ENCODE measurements around the gene SNX20. TPM values are rescaled to one million over a fixed set of nuclear protein-coding genes. Genes with fewer than 3 reads are reported as not detected.

Gene SNX20
- total and polyA plus RNA-seq, 10 of the 15 experiments (the other 5 are each of a cell fraction or from before 2014, with no cell fraction given), result 4.6 to 30.8 (median 21.9) TPM

DNA sequence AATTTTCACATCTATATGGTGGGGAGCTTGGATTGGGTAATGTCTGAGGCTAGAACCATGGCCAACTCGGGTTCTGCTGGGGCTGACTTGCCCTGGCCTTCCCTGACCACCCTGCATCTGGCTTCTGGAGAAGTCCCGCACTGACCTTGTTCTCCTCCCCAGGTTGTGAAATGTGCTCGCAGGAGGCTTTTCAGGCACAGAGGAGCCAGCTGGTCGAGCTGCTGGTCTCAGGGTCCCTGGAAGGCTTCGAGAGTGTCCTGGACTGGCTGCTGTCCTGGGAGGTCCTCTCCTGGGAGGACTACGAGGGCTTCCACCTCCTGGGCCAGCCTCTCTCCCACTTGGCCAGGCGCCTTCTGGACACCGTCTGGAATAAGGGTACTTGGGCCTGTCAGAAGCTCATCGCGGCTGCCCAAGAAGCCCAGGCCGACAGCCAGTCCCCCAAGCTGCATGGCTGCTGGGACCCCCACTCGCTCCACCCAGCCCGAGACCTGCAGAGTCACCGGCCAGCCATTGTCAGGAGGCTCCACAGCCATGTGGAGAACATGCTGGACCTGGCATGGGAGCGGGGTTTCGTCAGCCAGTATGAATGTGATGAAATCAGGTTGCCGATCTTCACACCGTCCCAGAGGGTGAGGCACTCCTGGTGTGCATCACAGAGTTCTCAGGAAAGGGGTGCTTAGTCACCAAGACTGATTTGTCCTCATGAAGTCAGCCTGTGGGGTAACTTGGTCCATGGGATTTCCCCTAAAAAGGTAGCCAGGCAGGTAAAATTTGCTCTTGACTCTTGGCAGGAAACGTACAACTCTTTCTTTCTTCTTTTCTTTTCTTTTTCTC lies 18.4 kb upstream of the SNX20 start:
- Histone ChIP-seq H3K27ac (ENCODE audit: control insufficient read depth, insufficient read depth) (peak overlapping the region; percentile 67), H3K4me2 (ENCODE audit: control insufficient read depth, insufficient read depth) (peak overlapping the region; percentile 65), H2AFZ (ENCODE audit: control insufficient read depth, low read depth, low read length) (no peak overlapping the region), H4K20me1 (ENCODE audit: control insufficient read depth, insufficient read depth) (no peaks in the 10 kb centered on the region), H3K27me3 (replicated peaks in 1 of 2; ENCODE audit: control insufficient read depth in 2 of 2, insufficient read depth in 2 of 2, low read length in 1 of 2) (no peaks in the 10 kb centered on the region), H3K9me3 (replicated peaks; ENCODE audit: control insufficient read depth, insufficient read depth, low read length) (peaks cover 8% of the 10 kb centered on the region), H3K9ac (ENCODE audit: control insufficient read depth, insufficient read depth, low read length) (no peak overlapping the region), H3K36me3 (ENCODE audit: control insufficient read depth in 2 of 2, insufficient read depth in 2 of 2, low read length in 1 of 2) (peaks cover 0 to 3% of the 10 kb centered on the region in 2 experiments; a peak in 2 of 4 replicates), H3K4me3 (no peak overlapping the region), H3K4me1 (ENCODE audit: control insufficient read depth, insufficient read depth, low read length) (peaks cover 49% of the 10 kb centered on the region), H3K79me2 (ENCODE audit: control insufficient read depth, insufficient read depth, low read length) (peaks cover 54% of the 10 kb centered on the region)
- DNase-seq (ENCODE audit: low read depth, low spot score) (no peak), FAIRE-seq (peak; percentile 77), ATAC-seq (no peak)
- 76% methylated on average over 19 of the region's 19 CpGs for WGBS (ENCODE audit: insufficient coverage, insufficient replicate concordance, low lambda C conversion rate, missing lambda C conversion rate)
- in situ Hi-C loops (cut with MboI), result no loop called here
- BruUV-seq (replicated peaks), result no TSS peak
- TF ChIP-seq MEF2A (IDR thresholded peaks at IDR 0.05; ENCODE audit: insufficient read depth, low read depth, low read length) (0 out of 2 replicates have a peak, but pooled peaks have one; percentile 55), HDAC2 (IDR thresholded peaks at IDR 0.05) (no peak), SP1 (IDR thresholded peaks at IDR 0.05; ENCODE audit: low read depth, low read length) (no peak), RUNX3 (IDR thresholded peaks at IDR 0.05; ENCODE audit: low read length) (0 out of 2 replicates have a peak, but pooled peaks have one; percentile 31)
- TF ChIP-seq, protein P1, sequence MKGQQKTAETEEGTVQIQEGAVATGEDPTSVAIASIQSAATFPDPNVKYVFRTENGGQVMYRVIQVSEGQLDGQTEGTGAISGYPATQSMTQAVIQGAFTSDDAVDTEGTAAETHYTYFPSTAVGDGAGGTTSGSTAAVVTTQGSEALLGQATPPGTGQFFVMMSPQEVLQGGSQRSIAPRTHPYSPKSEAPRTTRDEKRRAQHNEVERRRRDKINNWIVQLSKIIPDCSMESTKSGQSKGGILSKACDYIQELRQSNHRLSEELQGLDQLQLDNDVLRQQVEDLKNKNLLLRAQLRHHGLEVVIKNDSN (IDR thresholded peaks at IDR 0.05; ENCODE audit: borderline replicate concordance, extremely low read length, insufficient read depth, low read depth, low read length), result no peak
- TF ChIP-seq, protein P2, sequence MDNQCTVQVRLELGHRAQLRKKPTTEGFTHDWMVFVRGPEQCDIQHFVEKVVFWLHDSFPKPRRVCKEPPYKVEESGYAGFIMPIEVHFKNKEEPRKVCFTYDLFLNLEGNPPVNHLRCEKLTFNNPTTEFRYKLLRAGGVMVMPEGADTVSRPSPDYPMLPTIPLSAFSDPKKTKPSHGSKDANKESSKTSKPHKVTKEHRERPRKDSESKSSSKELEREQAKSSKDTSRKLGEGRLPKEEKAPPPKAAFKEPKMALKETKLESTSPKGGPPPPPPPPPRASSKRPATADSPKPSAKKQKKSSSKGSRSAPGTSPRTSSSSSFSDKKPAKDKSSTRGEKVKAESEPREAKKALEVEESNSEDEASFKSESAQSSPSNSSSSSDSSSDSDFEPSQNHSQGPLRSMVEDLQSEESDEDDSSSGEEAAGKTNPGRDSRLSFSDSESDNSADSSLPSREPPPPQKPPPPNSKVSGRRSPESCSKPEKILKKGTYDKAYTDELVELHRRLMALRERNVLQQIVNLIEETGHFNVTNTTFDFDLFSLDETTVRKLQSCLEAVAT (IDR thresholded peaks at IDR 0.05), result 0 out of 2 replicates have a peak, but pooled peaks have one; percentile 35
- intact Hi-C loops (cut with micrococcal nuclease; ENCODE audit: unreplicated experiment), result loop anchor here (2.0 to 5.0 kb wide), 2 partner anchors 43 to 422 kb away; partner anchors contain the start of gene CYLD
- ChIA-PET RAD21 (ENCODE audit: unreplicated experiment) (interaction anchor here (0.9 to 9.9 kb wide), 6 partner anchors 9 to 349 kb away, joined by 3 to 121 read pairs (median 32); partner anchors contain the start of genes CYLD and SNX20), POLR2A (interaction anchor here (1.0 to 8.3 kb wide), 7 partner anchors 9 to 45 kb away, joined by 3 to 104 read pairs (median 8); partner anchors contain the start of gene CYLD), SMC1A (ENCODE audit: uncharacterized antibody, unreplicated experiment) (interaction anchor here (1.0 to 8.3 kb wide), 8 partner anchors 9 to 46 kb away, joined by 3 to 190 read pairs (median 8); partner anchors contain the start of genes CYLD and SNX20), CTCF (interaction anchor here (1.0 to 9.4 kb wide), 9 partner anchors 17 to 46 kb away, joined by 3 to 86 read pairs (median 9); partner anchors contain the start of gene SNX20)

Measured in GM12878 (cell line).